Large intestine (tissue), 12 donors: ENCODE results near the gene CASK. TPM values are rescaled to one million over a fixed set of nuclear protein-coding genes. Genes with fewer than 3 reads are reported as not detected.

Experiments used
- DNase-seq, 2 donors: peaks; one replicate each; pipeline versions ENCODE4 v3.0.0 to v3.0.0-alpha.2; 2013
- H3K27ac ChIP-seq: one replicate; pipeline ENCODE4 v1.5.1; 2013; ENCODE audit warnings: low read length
- H3K27me3 ChIP-seq: 2 replicates; pipeline ENCODE4 v1.6.1; 2013; ENCODE audit warnings: low read length; ENCODE audit not compliant: control insufficient read depth, insufficient read depth
- H3K36me3 ChIP-seq: 2 replicates; pipeline ENCODE4 v1.6.1; 2013; ENCODE audit warnings: low read length; ENCODE audit not compliant: control insufficient read depth, insufficient read depth
- H3K4me1 ChIP-seq: one replicate; pipeline ENCODE4 v1.6.1; 2013; ENCODE audit warnings: low read length; ENCODE audit not compliant: control insufficient read depth, insufficient read depth
- H3K4me3 ChIP-seq: one replicate; pipeline ENCODE4 v1.5.1; 2013; ENCODE audit warnings: low read length
- H3K9me3 ChIP-seq: one replicate; pipeline ENCODE4 v1.6.1; 2013; ENCODE audit warnings: mild to moderate bottlenecking, low read depth, low read length, moderate library complexity; ENCODE audit not compliant: control insufficient read depth
- WGBS: methylation state at CpG from one replicate; pipeline ENCODE4 v1.1.5; 2013; ENCODE audit warnings: low lambda C conversion rate; ENCODE audit not compliant: insufficient coverage; 5-methylcytosine and 5-hydroxymethylcytosine counted together
- long read RNA-seq, 11 donors: transcript quantifications; one replicate each; lab custom pipeline, GENCODE V29; 2026
- polyA plus RNA-seq: library from polyadenylated mRNA; unstranded; fragments of 120-200 nt; gene quantifications from one replicate; pipeline ENCODE4 v1.2.1, GENCODE V29; 2013

The CASK gene
- 71.3 TPM for polyA plus RNA-seq
- long read RNA-seq, donor 1, partial matches to known transcripts, result 0 of 1 reads
- long read RNA-seq, donor 1, other reads (novel, unspliced or antisense), result 0 of 1 reads
- long read RNA-seq, donor 2, full-length matches to known transcripts, result 3 of 8 reads
- long read RNA-seq, donor 2, partial matches to known transcripts, result 5 of 8 reads
- long read RNA-seq, donor 2, other reads (novel, unspliced or antisense), result 0 of 8 reads
- long read RNA-seq, donor 3, full-length matches to known transcripts, result 12 of 18 reads
- long read RNA-seq, donor 3, partial matches to known transcripts, result 0 of 18 reads
- long read RNA-seq, donor 3, other reads (novel, unspliced or antisense), result 6 of 18 reads
- long read RNA-seq, donor 4, partial matches to known transcripts, result 0 of 1 reads
- long read RNA-seq, donor 4, other reads (novel, unspliced or antisense), result 0 of 1 reads
- long read RNA-seq, donor 5, partial matches to known transcripts, result 7 of 8 reads
- long read RNA-seq, donor 5, other reads (novel, unspliced or antisense), result 0 of 8 reads
- long read RNA-seq, donor 6, full-length matches to known transcripts, result 9 of 15 reads
- long read RNA-seq, donor 6, partial matches to known transcripts, result 0 of 15 reads
- long read RNA-seq, donor 6, other reads (novel, unspliced or antisense), result 6 of 15 reads
- long read RNA-seq, donor 7, full-length matches to known transcripts, result 3 of 3 reads
- long read RNA-seq, donor 7, partial matches to known transcripts, result 0 of 3 reads
- long read RNA-seq, donor 7, other reads (novel, unspliced or antisense), result 0 of 3 reads
- long read RNA-seq, donor 8, full-length matches to known transcripts, result 10 of 91 reads
- long read RNA-seq, donor 8, partial matches to known transcripts, result 81 of 91 reads
- long read RNA-seq, donor 8, other reads (novel, unspliced or antisense), result 0 of 91 reads
- long read RNA-seq, donor 9, partial matches to known transcripts, result 0 of 5 reads
- long read RNA-seq, donor 9, other reads (novel, unspliced or antisense), result 0 of 5 reads
- long read RNA-seq, donor 10, full-length matches to known transcripts, result 7 of 24 reads
- long read RNA-seq, donor 10, partial matches to known transcripts, result 7 of 24 reads
- long read RNA-seq, donor 10, other reads (novel, unspliced or antisense), result 10 of 24 reads
- long read RNA-seq, donor 11, full-length matches to known transcripts, result 2 of 2 reads
- long read RNA-seq, donor 11, partial matches to known transcripts, result 0 of 2 reads
- long read RNA-seq, donor 11, other reads (novel, unspliced or antisense), result 0 of 2 reads

- Histone ChIP-seq H3K27ac (peak within 1 kb of the TSS; percentile 100), H3K9me3 (no peaks in the 10 kb centered on the region), H3K4me1 (peaks cover 2% of the 10 kb centered on the region), H3K4me3 (peak within 1 kb of the TSS; percentile 89), H3K27me3 (no peaks in the 10 kb centered on the region), H3K36me3 (no peaks in the 10 kb centered on the region)
- peak; percentile 95 for DNase-seq
- WGBS, result no CpG with 5 or more reads among the region's 123 CpGs
These were observed at the start of gene CASK for GRCh38 chrX:41923211-41923977. CASK (minus strand) TSS chrX:41923554; CDS start chrX:41922988, 566 bp downstream.

- Histone ChIP-seq H3K27ac (no peak overlapping the region), H3K36me3 (no peaks in the 10 kb centered on the region)
- WGBS, result no CpG with 5 or more reads among the region's 3 CpGs
These were observed 48.0 kb upstream of the CASK start for GRCh38 chrX:41971346-41971745.

DNA sequence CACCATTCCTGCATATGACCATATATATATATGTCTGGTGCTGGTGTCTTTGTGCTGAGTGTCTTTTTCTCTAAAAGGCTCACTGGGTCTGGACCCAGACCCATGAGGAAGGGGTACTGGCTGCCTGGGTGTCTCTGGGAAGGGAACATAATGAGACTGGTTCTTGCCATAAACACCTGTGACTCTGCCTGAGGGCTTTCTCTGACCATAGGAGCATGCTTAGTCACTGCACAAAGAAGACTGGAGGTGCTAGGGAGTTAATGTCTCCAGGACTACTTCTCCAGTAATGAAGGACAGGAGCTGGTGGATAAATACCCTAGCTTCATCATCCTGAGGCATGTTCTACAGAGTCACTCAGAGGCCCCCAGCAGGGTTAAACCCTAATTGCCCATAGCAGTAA, 47.1 kb upstream of the CASK start:
- Histone ChIP-seq H3K36me3 (no peaks in the 10 kb centered on the region), H3K4me3 (no peak overlapping the region), H3K27ac (no peak overlapping the region), H3K9me3 (no peaks in the 10 kb centered on the region), H3K4me1 (no peaks in the 10 kb centered on the region), H3K27me3 (no peaks in the 10 kb centered on the region)
- no peak for DNase-seq

More at GRCh38 chrX:41971346-41971745, 48.0 kb upstream of the CASK start:
- no peaks in the 10 kb centered on the region for H3K9me3 ChIP-seq
- no peaks in the 10 kb centered on the region for H3K27me3 ChIP-seq
- H3K4me3 ChIP-seq, result no peak overlapping the region
- DNase-seq, result no peak
- no peaks in the 10 kb centered on the region for H3K4me1 ChIP-seq

DNA sequence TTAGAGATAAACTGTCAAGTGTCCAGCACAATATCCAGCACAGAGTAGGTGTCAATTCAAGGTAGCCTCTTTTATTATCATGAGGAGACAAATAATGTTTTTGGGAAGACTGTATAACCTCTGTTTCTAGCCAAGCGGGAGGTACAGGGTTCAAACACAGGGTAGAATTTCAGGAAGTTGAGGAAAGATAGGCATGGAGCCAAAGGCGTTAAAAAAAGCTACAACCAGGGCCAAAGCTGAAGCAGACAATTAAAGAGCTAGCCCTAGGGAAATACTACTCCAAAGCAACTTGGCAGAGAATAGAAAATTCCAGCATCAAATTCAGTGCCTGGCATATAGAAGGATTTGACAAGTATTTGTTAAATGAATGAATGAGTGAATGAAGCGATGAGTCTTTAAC, 40.0 kb upstream of the CASK start:
- Histone ChIP-seq H3K27ac (no peak overlapping the region), H3K4me3 (no peak overlapping the region), H3K9me3 (no peaks in the 10 kb centered on the region), H3K27me3 (no peaks in the 10 kb centered on the region), H3K36me3 (no peaks in the 10 kb centered on the region), H3K4me1 (peaks cover 3% of the 10 kb centered on the region)
- no peak for DNase-seq
- no CpG with 5 or more reads among the region's 3 CpGs for WGBS

DNA sequence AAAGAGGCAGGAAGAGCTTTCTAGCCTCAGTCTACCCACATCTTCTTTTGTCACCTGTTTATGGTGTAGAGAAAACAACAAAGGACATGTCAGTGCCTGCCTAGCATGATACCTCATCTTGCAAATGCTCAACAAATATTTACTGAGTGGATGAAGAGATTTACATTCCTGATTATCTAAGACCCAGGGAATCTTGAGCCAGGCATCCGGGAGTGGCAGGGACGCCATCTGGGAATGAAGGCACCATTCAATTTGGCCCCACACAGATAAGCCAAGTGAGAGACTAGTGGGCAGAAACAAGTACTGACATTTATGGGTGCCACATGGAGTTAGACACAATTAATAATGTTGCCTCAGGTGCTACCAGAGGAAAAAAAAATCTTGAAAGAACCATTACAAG, 36.8 kb upstream of the CASK start:
- Histone ChIP-seq H3K27me3 (no peaks in the 10 kb centered on the region), H3K4me3 (no peak overlapping the region), H3K36me3 (no peaks in the 10 kb centered on the region), H3K4me1 (peaks cover 8% of the 10 kb centered on the region), H3K27ac (no peak overlapping the region), H3K9me3 (no peaks in the 10 kb centered on the region)
- whole genome bisulfite sequencing, result no CpG with 5 or more reads among the region's 2 CpGs
- no peak for DNase-seq

DNA sequence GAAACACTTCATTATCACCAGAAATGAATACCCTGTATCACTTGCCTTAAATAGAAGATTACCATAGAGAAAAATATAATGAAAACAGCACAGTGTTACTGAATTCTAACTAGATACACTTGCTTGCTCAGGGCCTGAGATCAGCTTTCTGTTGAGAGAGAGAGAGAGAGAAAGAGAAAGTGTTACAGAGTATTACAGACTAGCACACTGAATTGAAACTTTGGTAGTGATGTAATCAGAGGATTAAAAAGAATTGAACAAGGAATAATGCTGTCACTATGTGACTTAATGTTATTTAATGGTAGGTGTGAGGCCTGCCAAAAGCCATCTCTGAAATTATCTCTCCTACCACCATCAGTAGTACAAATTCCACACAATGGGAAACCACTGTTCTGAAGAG, 35.5 kb upstream of the CASK start:
- H3K27me3 ChIP-seq, result no peaks in the 10 kb centered on the region

DNA sequence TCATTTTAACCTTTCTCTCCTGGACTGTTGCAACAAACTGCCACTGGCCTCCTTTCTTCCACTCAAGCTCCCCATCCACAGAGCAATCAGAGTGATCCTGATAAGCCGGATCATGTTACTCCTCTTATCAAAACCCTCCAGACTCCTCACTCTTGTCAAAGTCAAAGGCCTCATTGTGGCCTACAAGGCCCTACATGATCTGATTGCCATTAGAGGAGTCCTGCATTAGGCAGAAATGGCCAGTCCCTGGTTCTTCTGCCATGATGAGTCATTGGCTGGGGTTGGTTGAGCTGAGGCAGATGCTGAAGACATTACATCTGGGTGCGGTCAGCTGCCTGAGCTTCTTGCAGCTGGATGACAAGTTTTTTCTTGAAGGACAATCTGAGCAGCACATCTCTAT, 32.7 kb upstream of the CASK start:
- peaks cover 8% of the 10 kb centered on the region for H3K4me1 ChIP-seq
- DNase-seq, result no peak
- no peaks in the 10 kb centered on the region for H3K27me3 ChIP-seq
- no CpG with 5 or more reads among the region's 2 CpGs for WGBS
- H3K36me3 ChIP-seq, result no peaks in the 10 kb centered on the region
- H3K4me3 ChIP-seq, result no peak overlapping the region
- no peaks in the 10 kb centered on the region for H3K9me3 ChIP-seq
- no peak overlapping the region for H3K27ac ChIP-seq

More for the DNA sequence above, 35.5 kb upstream of the CASK start:
- H3K27ac ChIP-seq, result no peak overlapping the region
- H3K4me1 ChIP-seq, result peaks cover 8% of the 10 kb centered on the region
- no peak overlapping the region for H3K4me3 ChIP-seq
- no peak for DNase-seq
- H3K36me3 ChIP-seq, result no peaks in the 10 kb centered on the region
- no peaks in the 10 kb centered on the region for H3K9me3 ChIP-seq

- peaks cover 8% of the 10 kb centered on the region for H3K4me1 ChIP-seq
- peak in 1 of 2 donors; percentile 23 for DNase-seq
- no peak overlapping the region for H3K27ac ChIP-seq
- H3K36me3 ChIP-seq, result no peaks in the 10 kb centered on the region
- no peaks in the 10 kb centered on the region for H3K27me3 ChIP-seq
- WGBS, result no CpG with 5 or more reads among the region's 5 CpGs
- no peak overlapping the region for H3K4me3 ChIP-seq
- no peaks in the 10 kb centered on the region for H3K9me3 ChIP-seq
These were observed 28.7 kb upstream of the CASK start for GRCh38 chrX:41952102-41952501.

- H3K9me3 ChIP-seq, result no peaks in the 10 kb centered on the region
- no peak overlapping the region for H3K4me3 ChIP-seq
- peak overlapping the region; percentile 91 for H3K27ac ChIP-seq
- H3K4me1 ChIP-seq, result peaks cover 17% of the 10 kb centered on the region
- H3K36me3 ChIP-seq, result no peaks in the 10 kb centered on the region
- WGBS, result no CpG with 5 or more reads among the region's 5 CpGs
- DNase-seq, result peak; percentile 25 to 68
- H3K27me3 ChIP-seq, result no peaks in the 10 kb centered on the region
These were observed 23.7 kb upstream of the CASK start for GRCh38 chrX:41946989-41947612.
